ENCODE measurements around the gene YKT6.

YKT6 gene

DNA sequence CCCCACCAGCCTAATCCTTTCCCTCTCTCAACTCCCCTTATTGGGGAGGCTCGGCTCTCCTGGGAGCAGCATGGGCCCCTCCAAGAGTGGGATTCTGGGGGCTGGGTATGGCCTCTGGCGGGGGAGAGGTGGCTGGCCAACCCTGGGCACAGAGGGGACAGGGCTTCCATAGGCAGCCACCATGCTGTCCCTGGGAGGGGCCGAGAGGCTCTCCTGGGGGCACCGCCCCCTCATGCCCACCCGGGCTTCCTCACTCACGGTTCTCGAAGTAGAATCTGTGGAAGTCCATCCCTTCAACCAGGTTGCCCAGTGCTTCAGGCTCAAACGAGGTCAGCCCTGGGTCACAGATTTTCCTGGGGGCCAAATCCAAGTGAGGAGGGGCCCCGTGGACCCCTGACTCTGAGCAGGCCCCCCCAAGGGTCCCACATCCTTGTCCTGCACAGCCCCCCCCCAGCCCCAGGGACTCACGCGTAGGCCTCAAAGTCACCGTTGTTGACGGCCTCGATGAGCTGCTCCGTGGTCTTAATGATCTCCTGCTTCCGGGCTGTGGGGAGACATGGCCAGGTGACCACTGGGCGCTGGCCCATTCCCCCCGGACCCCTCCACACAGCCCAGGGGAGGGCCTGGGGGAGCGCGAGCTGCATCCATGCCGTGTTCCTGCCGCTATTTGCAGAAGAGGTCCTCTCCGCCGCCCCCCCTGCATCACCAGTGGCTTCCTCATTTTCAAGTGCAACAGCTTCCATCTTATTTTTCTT lies 19.8 kb downstream of the YKT6 start:
- DNase-seq, result no peak

DNA sequence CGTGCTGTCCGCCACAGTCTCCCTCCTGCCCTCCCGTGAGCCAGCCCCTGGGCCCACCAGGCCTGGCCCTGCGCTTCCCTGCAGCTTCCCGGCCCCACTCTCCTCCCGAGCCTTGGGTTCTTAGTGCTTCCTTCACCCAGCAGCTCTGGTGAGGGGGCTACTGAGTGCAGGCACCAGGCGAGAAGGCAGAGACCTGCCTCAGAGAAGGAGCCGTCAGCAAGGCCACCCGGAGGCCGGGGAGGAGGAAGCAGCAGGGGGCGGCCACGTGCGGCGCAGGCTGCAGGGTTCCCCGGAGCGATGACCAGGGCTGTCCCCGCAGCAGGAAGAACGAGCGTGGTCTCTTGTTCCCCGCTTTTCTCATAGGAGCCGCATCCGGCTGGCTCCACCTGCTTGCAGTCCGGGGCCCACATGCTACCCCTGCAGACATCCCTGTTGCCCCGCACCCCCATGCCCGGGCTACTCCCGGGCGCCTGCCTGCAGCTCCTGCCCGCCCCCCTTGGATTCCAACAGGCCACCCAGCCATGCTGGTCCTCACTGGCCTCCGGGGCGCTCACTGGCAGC lies 20.5 kb downstream of the YKT6 start:
- no peak for DNase-seq

DNA sequence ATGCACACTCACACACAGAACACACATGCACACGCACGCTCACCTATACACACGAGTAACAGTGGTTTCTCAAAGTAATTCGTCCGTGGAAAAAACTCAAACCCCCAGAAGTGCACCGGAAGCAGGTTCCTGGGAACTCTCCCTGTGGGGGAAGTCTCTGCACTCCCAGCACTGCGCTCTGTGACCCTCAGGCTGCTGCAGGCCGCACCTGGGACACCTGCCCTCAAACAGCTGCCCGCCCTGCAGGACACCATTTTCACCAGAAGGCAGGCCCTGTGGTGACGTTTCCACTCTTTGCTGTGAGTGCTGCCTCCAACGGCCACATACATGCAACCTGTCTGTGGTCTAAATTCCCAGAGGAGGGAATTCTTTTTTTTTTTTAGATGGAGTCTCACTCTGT lies 21.3 kb downstream of the YKT6 start:
- no peak for DNase-seq

DNA sequence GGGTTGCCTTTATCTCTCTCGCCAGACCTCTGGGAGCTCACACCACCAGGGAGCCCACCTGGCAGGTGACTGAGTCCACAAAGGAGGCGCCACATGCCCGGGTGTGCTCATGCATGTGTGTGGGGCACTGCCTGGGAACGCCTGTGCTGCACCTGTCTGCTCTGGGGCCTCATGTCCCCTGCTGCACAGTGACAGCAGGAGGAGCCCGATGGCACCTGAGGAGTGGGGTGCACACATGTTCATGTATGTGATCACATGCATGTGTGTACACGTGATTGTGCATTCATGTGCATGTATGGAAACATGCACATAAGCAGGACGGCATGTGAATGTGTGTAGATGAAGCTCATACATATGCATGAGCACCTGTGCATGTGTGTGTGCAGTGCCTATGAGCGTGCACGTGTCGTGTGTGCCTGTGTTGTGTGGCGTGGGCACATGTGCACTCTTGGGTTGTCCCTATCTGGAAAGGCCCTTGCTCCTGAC lies 22.0 kb downstream of the YKT6 start:
- DNase-seq, result no peak

DNA sequence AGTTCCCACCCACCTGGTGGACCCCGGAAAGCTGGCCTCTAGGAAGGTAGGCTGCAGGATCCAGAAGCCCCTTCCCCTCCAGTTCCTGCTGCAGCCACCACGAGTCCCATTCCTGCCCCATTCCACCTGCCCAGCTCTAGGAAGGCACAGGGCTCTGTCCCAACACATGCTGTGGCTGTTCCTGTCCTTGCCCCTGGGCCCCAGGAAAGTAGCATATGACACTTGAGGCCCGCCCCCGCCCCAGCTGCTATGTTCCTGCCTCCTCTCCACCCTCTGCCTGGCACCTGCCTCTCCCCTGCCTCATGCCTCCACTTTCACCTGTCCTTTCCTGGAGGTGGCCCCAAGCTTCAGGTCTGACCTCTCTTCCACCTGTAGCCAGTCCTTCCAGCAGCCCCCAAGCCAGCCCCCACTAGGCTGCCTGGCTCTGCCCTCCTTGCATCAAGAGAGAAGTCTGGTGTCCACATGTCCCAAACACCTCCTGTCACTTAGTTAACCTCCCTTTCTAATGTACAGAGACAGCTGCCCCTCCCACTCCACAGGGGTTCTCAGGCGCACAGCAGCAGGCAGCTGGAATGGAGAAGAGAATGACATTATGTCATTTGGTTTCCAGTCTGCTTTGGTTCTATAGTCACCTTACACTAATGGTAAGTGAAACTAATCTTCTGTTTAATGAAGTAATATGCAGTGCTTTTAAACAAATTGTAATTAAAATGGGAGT lies 22.7 kb downstream of the YKT6 start:
- no peak for DNase-seq

DNA sequence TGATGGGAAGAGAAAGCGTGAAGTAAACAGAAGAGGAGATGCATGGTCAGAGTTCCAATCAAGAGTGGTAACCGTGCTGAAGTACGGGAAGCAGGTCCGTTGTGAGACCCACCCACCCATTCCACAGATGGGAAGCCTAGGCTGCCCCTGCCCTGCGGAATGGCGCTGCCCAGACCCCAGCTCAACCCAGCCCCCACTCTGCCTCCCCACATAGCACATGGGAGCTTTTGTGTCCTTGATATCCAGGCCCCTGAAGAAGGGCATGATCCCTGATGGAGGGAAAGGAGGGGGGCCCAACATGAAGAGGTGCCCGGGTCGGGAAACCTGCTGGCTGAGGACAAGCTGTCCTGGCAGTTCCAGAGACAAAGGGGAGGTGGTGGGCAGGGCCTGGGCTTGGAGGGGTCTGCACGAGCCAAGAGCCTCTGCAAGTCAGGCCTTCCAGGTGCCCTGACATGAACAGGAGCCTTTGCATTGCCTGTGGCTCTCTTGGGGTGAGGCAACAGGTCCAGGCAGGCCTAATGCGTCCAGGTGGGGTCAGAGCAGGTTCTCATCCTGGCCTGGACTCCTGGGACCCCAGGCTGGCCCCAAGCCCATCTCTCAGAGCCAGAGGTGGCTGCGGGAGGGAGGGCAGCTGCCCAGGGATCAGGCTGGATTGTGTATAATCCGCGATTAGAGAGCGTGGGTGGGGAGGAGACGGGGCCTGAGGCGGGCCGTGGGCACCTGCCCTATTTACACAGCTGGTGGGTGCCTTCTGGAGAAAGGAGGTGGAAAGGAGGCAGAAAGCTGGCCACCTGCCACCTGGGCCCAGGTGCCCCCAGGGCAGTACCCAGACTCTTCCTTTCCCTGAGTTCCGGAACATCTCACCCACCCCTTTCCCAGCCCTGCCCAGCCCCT lies 23.5 kb downstream of the YKT6 start:
- no peak for DNase-seq

DNA sequence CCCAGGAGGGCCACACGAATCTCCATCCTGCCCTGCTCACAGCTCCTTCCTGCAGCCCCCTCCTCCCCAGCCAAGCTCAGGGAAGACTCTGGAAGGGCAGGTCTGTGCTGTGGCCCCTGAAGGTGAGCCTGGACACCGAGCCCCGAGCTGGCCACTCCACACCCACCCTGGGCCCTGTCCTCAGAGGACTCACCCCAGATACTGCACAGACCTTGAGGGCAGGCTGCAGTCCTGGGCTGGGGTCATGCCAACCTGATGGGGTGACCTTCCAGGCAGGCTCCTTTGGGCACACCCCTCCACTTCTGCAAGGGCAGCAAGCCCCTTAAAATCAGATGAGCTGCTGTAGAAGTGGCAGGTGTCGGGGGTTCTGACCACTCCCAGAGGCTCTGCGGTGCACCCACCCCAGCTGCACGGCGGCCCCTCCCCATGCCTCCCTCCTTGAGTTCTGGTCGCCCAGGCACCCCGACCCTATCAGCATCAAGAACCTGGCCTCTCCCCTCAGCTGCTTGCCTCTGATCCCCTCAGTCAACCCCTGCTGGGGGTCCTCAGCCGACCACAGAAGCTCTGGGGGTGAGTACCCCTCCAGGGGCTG lies 24.3 kb downstream of the YKT6 start:
- no peak for DNase-seq

DNA sequence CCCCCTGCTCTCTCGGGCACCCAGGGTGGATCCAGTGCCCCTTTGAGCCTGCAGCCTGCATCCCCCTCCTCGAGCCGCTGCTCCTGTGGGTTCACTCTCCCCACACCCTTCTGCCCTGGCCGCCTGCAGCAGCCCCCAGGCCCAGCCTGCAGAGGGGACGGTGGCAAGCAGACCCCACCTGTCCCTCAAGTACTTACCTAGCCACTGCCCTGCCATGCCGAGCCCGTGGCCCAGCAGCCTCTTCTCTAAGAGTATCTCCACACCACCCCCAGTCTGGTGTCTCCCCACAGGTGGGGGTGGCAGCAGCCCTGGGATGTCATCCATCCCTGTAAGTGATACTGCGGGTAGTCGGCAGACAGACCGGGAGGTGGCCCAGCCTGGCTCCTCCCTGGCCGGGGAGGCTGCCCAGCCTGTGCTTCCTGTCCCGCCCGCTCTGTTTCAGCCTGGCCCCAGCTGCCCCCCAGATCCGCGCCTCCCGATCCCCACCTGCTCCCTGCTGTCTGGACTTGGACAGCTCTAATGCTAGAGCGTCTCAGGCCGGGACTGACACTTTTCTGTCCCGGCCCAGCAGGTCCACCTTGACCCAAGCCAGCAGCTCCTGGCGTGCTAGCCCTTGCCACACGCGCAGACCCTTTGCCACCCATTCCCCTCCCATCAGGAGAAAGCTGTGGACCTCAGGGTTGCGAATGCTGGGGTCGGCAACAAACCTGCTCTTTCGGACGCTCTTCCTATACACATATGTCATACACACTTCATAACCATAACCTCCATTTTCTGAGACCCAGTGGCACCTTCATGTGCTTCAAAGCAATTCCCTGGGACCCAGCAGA lies 25.0 kb downstream of the YKT6 start:
- DNase-seq, result no peak

DNA sequence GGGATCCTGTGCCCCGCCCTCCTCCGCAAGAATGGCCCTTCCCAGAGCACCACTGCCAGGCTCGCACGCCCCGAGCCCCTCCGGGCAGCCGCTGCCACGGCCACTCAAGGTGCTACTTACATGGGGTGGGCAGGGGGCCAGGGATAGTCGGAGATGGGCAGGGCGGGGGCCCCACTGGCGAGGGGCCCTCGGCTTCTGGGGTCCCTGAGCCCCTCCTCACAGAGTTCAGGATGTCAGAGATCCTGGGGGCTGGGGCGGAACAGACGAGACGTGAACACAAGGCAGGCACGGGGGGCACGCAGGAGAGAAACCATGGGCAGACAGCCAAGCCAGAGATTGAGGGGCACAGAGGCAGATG lies 25.6 kb downstream of the YKT6 start:
- DNase-seq, result no peak

DNA sequence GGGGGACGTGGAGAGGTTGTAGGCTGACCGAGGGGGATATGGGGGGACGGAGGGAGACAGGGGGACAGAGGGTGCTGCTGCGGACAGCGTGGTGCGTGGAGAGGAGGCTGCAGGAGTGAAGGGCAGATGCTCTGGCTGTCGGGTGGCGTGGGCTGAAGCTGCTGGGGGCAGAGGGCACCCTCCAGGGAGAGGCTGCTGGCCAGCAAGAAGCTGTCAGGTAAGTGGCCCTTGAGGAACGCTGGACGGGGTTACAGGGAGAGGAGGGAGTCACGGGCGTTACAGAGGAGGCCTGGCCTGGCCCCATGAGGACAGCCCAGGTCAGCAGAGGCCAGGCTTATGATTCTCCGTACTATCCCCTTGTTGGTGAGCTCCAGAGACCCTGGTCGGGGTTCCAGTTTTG lies 27.1 kb downstream of the YKT6 start:
- no peak for DNase-seq

DNA sequence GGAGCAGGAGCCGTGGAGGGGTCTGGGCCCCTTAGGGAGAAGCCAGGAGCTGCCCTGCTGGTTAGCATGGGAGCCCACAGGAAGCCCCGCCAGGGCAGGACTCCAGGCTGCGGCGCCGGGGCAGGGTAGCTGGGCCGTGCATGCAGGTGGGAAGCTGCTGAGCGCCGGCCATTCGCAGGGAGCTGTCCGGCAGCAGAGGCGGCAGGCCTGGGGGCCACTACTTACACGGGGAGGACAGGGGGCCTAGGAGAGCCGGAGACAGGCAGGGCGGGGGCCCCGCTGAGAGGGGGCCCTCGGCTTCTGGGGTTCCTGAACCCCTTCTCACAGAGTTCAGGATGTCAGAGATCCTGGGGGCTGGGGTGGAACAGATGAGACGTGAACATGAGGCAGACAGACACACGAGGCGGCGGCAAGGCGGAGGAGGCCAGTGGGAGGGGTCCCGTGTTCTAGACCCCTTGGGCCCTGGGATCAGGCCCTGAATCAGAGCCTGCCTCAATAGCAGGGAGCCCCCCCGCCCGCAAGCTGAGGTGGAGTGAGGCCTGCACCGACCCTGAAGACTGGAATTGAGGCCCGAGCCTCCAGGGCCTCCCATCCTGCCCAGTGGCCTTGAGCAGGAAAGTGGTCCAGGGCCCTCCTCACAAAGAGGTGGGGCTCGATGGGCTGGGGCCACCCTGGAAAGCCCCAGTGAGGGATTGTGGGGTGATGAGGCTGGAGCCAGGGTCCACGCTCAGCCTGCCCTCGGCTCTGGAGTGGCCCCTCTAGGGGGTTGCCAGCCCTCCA lies 28.0 kb downstream of the YKT6 start:
- DNase-seq, result no peak

DNA sequence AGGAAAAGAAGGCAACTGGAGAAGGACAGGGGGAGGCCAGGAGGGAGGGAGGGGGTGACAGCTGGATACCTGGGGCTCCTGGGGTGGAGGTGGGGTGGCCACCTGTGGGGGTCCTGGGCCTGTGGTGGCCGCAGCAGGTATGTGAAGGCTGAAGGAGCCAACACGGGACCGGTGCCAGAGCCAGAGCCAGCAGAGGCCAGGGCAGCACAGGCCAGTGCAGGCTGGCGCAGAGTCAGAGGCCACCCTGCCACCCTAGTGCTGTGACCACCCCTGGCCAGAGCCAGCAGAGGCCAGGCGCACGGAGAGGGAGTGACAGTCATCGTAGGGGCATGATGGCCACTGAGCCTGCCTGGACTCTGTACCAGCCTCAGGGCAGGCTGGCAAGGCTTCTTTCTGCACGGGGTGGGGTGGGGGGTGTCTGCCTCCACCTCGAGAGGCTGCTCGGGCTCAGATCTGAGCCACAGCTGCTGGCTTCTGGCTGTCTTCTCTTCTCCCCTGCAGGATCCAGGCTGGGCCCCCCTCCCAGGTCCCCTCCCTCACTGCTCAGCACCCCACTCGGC lies 28.8 kb downstream of the YKT6 start:
- DNase-seq, result no peak

DNA sequence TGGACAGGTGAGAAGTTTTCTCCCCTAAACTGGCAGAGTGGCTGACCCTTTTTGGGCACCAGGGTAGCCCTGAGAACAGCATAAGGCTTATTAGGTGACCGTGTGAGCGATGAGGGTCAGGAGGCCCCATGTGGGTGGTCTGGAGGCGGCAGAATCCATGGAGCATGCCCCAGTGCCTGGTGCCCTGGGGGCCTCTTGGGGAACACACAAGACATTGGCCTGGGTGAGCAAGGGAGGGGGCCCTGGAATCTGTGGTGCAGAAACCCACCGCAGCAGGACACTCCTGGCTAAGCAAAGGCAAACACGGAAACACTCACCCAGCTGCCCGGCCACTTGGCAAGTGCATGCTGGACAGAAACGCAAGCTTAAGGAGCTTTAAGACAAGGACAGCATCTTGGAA lies 29.5 kb downstream of the YKT6 start:
- DNase-seq, result no peak

DNA sequence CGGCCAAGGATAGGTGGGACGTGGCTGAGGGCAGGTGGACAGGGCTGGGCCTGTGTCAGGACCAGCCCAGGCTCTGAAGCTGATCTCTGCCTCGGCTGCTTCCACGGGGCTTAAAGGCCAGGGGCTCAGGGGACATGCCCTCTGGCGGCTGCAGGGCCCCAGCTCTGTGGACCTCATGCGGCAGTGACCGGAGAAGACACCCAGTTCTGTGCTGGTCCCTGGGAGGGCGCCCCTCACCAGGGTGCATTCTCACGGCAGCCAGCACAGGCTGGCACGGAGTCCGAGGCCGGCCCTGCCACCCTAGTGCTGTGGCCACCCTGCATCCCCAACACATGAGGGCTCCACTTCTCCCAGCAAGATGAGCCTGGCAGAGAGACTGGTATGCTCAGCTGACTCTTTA lies 30.3 kb downstream of the YKT6 start:
- no peak for DNase-seq

DNA sequence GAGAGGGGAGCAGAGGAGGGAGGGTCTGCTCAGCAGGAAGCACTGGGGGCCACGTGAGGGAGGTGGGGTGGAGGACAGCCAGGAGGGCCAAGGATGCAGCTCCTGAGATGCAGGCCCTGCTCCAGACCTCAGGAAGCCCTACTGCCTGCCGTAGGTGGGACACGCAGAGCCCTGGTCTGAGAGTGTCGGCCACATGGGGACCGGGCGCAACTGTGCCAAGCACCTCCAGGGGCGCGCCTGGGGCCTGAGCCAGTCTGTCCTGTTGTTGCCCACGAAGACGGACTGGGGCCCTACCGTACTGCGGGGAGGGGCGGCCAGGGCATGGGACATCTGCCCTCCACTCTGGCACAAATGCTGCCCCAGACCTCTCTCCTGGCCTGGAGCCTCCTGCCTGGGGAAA lies 31.6 kb downstream of the YKT6 start:
- no peak for DNase-seq

DNA sequence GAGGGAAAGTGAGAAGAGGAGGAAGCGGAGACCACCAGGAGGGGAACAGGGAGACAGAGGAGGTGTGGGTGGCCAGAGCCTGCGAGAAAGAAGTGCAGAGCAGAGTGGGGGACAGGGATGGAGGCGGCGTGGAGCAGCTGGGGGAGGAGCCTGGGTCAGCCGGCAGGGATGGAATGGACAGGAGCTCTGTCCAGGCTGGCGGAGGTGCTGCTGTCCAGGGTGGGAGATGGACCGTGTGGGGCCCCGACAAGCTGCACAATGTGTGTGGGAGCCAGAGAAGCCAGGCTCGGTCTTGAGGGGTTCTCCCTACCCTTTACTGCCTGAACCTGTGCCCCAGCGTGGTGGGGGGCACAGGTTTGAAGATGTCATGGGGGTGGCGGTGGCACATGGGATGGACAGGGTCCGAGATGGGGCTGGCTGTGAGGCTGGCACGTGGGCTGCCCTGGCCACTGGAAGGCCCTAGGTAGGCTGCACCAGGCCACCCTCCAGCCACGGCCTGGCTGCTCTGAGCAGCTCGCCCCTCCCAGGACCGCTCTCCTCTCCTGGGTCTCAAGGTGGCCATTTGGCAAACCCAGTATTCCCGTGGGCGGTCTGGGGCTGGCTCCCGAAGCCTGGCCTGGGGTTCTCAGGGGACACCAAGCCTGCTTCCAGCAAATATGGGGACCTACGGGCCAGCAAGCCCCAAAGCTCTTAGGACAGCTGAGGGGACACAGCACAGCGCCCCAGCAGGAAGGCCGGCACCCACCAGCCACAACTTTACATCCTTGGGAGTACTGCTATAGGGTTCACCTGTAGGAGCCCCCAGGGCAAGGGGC lies 32.3 kb downstream of the YKT6 start:
- DNase-seq, result no peak

DNA sequence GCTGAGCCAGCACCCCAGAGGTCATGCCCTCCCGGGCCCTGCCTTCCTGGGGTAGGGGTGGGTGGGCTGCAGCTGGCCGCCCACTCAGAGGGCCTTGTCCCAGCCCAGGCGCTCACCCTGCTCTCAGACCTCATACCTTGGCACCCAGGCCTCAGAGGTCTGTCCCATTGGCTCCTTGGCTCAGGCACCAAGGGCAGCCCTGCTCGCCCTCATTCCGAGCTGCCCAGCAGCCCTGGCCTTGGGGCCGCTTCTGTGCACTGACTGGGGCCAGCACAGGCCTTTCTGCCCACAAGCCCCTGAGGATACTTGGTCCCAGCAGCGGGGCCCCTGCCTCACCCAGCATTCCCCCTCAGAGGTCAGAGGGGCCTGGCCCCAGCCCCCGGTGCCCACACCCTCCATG lies 34.3 kb downstream of the YKT6 start:
- DNase-seq, result no peak

DNA sequence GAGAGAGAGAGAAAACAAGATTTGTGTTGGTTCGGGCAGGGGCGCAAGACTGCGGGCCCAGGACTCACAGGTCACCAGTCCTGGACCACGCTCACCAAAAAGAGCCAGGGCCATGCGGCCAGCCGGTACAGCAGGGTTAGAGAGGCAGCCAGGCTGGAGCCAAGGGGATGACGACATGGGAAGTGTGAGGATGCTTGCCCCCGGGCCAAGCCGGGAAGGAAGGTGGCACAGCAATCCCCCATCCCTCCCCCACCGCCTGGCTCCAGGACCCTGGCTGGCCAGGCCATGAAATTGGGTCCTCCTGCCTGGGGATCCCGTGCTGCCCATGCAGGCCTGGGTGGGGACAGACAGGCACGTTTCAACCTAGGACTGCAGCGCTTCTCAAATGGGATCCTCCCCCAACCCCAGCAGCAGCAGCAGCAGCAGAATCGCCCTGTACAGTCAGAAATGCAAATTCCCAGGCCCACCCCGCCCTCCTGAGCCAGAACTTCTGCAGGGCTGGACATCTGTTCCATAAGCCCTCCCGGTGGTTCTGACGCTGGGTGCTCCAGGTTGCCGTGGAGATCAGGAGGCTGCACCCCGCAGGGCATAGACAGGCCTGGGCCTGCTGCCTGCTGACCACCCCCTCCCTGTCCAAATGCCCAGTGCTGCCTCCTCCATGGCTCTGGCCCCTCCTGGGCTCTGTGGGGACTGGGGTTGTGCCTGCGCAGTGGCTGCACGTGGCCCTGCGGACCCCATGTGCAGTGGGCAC lies 35.0 kb downstream of the YKT6 start:
- DNase-seq, result no peak

DNA sequence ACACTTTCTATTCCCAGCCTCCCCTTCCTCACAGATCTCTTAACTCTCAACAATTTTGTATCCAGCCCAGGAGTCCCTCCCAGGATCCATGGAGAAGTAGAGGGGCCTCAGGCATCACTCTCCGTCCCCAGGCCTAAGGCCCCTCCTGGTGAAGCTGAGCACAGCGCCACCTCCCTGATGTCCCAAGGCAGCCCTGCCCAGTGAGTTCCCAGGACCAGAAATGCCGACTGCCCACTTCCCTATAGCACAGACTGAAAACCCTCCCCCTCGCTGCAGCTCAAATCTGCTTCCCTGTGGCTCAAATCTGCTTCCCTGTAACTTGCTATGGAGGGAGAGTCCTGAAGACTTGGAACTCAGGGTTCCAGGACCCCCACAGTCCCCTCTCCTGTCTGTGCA lies 35.6 kb downstream of the YKT6 start:
- DNase-seq, result no peak

Data from NCI-H1048 (cell line).